Upper lobe of right lung (tissue), 1 donor: ENCODE data around the gene RPS27A. TPM values are rescaled to one million over a fixed set of nuclear protein-coding genes. Genes with fewer than 3 reads are reported as not detected.

Experiments used
- ATAC-seq: fragments of 200-7000 bp; cut with Tn5 transposase; one replicate; pipeline ENCODE4 v1.9.1; 2020; ENCODE audit warnings: mild to moderate bottlenecking, moderate library complexity
- DNase-seq: peaks from one replicate; pipeline ENCODE4 v3.0.0-alpha.2; 2020
- H3K27ac ChIP-seq: fragments of 200-600 bp; one replicate; pipeline ENCODE4 v1.8.0; 2022
- H3K27me3 ChIP-seq: fragments of 200-600 bp; one replicate; pipeline ENCODE4 v1.8.0; 2022; ENCODE audit warnings: mild to moderate bottlenecking
- H3K36me3 ChIP-seq: fragments of 200-600 bp; one replicate; pipeline ENCODE4 v1.8.0; 2022
- H3K4me1 ChIP-seq: fragments of 200-600 bp; one replicate; pipeline ENCODE4 v1.8.0; 2022
- H3K4me3 ChIP-seq: fragments of 200-600 bp; one replicate; pipeline ENCODE4 v1.8.0; 2022; ENCODE audit warnings: mild to moderate bottlenecking
- H3K9me3 ChIP-seq: fragments of 200-600 bp; one replicate; pipeline ENCODE4 v1.8.0; 2022
- intact Hi-C: fragments of 100-400 bp; cut with DNase I; formaldehyde crosslinking; loops from one replicate; pipeline ENCODE4 v1.11.0; 2022
- total RNA-seq: library from RNA; stranded (reverse); fragmentation: NEBNext Ultra II Directional; extraction: Animal tissue kit (Norgen Biotek cat#: 25700); gene quantifications from one replicate; pipeline ENCODE4 v1.2.1, GENCODE V29; 2021
- TF ChIP-seq, protein P1 (sequence below): fragments of 200-600 bp; IDR thresholded peaks from one replicate; pipeline ENCODE4 v1.8.0; 2022; ENCODE audit warnings: antibody characterized with exemption
- donor health status: DM: no; HTN: yes; CAD: no; lungs with severe emphysema.

RPS27A gene
- total RNA-seq, 1 donor from 2014 or later: 706 TPM

DNA sequence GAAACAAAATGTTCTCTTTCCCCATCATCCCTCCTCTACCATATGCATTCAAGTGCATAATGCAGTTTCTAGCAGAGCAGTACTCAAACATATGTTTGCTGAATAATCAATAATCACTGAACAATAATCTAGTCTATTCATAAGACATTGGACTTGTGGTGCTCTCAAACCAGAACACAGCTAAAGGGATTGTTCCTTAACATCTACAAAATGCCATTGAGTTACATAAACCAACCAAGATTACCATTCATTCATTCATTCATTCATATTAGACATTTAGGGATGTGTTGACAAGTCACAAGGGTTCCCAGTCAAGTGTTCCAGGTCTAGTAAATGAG lies 4.3 kb upstream of the RPS27A start:
- intact Hi-C loops: no loop called here
- Histone ChIP-seq H3K9me3 (no peaks in the 10 kb centered on the region), H3K27ac (peak overlapping the region; percentile 63), H3K36me3 (no peaks in the 10 kb centered on the region), H3K4me1 (peaks cover 15% of the 10 kb centered on the region), H3K27me3 (no peaks in the 10 kb centered on the region), H3K4me3 (no peak overlapping the region)
- DNase-seq (no peak), ATAC-seq (no peak)
- TF ChIP-seq, protein P1, sequence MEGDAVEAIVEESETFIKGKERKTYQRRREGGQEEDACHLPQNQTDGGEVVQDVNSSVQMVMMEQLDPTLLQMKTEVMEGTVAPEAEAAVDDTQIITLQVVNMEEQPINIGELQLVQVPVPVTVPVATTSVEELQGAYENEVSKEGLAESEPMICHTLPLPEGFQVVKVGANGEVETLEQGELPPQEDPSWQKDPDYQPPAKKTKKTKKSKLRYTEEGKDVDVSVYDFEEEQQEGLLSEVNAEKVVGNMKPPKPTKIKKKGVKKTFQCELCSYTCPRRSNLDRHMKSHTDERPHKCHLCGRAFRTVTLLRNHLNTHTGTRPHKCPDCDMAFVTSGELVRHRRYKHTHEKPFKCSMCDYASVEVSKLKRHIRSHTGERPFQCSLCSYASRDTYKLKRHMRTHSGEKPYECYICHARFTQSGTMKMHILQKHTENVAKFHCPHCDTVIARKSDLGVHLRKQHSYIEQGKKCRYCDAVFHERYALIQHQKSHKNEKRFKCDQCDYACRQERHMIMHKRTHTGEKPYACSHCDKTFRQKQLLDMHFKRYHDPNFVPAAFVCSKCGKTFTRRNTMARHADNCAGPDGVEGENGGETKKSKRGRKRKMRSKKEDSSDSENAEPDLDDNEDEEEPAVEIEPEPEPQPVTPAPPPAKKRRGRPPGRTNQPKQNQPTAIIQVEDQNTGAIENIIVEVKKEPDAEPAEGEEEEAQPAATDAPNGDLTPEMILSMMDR: no peak

DNA sequence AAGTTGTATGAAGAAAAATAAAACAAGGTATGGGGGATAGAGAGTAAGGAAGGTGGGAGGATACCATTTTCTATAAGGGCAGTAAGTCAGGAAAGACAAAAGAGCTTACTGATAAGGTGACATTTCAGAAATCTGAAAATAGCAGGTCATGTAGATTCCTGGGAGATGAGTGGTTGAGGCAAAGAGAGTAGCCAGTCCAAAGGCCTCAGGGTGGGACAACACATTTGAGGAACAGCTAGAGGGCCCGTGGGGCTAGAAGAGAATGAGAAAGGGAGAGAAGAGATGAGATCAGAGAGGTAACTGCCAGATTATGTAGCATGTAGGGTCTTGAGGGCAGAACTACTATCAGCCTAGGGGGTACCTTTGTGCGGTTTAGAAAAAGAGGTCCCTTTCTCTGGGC lies 3.3 kb upstream of the RPS27A start:
- ATAC-seq: no peak
- no peak for DNase-seq
- Histone ChIP-seq H3K27me3 (no peaks in the 10 kb centered on the region), H3K27ac (no peak overlapping the region), H3K4me1 (peaks cover 23% of the 10 kb centered on the region), H3K4me3 (no peak overlapping the region), H3K9me3 (no peaks in the 10 kb centered on the region), H3K36me3 (peaks cover 6% of the 10 kb centered on the region)
- TF ChIP-seq, protein P1: no peak
- intact Hi-C loops: no loop called here

DNA sequence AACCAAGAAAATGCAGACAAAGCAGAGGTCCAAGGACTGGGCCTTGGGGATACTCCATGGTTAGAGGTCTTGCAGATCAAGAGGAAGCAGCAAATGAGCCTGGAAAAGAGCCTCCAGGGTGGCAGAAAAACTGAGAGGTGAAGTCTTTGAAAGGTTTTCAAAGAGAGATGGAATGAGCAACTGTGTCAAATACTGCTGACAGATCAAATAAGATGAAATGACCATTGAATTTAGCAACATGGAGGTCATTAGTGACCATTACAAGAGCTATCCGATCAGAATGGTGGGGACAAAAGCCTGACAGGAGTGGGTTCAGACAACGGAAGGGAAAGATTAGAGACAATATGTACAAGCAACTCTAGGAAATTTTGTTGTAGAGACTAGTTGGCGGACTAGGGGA lies 1.9 kb upstream of the RPS27A start:
- Histone ChIP-seq H3K27ac (no peak overlapping the region), H3K4me1 (peaks cover 30% of the 10 kb centered on the region), H3K4me3 (no peak overlapping the region), H3K36me3 (peaks cover 20% of the 10 kb centered on the region), H3K27me3 (no peaks in the 10 kb centered on the region), H3K9me3 (no peaks in the 10 kb centered on the region)
- TF ChIP-seq, protein P1: no peak
- DNase-seq (no peak), ATAC-seq (no peak)
- intact Hi-C loops: no loop called here

DNA sequence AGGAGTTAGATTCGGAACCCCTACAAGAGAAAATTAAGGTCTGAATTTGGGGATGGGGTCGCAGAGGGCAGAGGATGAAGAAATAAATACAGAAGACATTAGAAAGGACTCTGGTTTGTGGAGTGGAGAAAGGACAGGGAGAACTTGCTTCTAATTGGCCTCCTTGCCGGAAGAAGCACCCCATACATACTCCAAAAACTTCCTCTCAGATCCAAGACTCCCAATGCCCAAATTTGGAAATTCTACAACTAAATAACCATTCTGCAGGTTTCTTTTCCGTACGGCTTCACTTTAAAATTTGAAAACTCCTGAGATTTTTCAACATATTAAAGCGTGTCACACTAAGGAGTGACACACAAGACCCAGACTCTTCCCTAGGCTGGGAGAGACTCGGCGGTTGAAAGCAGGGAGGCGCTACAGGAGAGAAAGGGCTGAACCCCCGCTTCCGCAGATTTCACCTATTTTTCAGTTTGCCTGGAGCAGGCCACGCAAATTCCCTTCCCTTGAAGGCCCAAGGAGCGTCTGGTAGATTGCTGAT lies 873 bp upstream of the RPS27A start:
- TF ChIP-seq, protein P1: no peak
- ATAC-seq: peak; percentile 12
- peaks cover 30% of the 10 kb centered on the region for H3K36me3 ChIP-seq
- H3K9me3 ChIP-seq: no peaks in the 10 kb centered on the region
- H3K27ac ChIP-seq: peak overlapping the region; percentile 96
- intact Hi-C loops: no loop called here
- H3K27me3 ChIP-seq: no peaks in the 10 kb centered on the region
- DNase-seq: no peak
- H3K4me3 ChIP-seq: peak overlapping the region; percentile 80
- peaks cover 30% of the 10 kb centered on the region for H3K4me1 ChIP-seq

DNA sequence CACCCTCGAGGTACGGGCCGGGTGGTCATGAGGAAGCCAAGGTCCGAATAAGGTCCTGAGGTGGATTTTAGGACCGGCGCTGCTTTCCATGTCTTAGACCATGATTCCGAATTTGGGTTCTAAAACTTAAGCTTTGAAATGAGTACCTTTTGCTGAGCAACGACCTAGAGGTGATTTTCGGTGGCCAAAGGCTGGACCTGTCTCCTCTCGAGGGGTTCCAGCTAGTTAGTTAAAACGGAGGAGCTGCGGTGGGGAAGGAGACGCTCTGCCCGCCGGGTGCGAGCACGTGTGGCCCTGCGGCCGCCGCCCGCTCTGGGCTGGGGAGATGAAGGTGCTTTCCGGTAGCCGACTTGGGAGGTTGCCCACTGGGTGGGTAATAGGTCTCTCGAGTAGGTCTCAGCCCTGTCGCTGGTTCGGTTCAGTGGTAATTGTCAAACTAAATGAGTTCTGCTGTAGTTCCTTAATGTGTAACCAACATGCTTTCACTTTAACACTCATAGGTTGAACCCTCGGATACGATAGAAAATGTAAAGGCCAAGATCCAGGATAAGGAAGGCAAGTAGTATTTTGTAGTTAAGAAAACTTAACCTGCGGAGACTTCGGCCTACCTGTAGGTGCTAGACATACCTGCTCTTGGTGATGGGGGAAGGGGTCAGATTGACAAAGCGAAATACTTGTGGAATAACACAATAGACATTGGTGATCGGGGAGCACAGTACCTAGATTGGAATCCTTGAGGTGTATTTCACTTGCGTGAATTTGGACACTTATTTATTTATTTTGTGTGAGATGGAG lies 572 bp downstream of the RPS27A start:
- ATAC-seq (peak; percentile 43), DNase-seq (peak; percentile 79)
- TF ChIP-seq, protein P1: no peak
- no peaks in the 10 kb centered on the region for H3K27me3 ChIP-seq
- H3K27ac ChIP-seq: peak overlapping the region; percentile 96
- peaks cover 29% of the 10 kb centered on the region for H3K4me1 ChIP-seq
- no peaks in the 10 kb centered on the region for H3K9me3 ChIP-seq
- peaks cover 45% of the 10 kb centered on the region for H3K36me3 ChIP-seq
- peak overlapping the region; percentile 80 for H3K4me3 ChIP-seq
- intact Hi-C loops: no loop called here

DNA sequence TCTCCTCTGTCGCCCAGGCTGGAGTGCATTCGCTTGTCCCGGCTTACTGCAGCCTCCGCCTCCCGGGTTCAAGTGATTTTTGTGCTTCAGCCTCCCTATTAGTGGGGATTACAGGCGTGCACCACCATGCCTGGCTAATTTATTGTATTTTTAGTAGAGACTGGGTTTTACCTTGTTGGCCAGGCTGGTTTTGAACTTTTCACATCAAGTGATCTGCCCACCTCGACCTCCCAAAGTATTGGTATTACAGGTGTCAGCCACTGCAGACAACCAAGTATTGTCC lies 1.1 kb downstream of the RPS27A start:
- Histone ChIP-seq H3K27me3 (no peaks in the 10 kb centered on the region), H3K9me3 (no peaks in the 10 kb centered on the region), H3K36me3 (peaks cover 48% of the 10 kb centered on the region), H3K4me1 (peaks cover 24% of the 10 kb centered on the region), H3K4me3 (peak overlapping the region; percentile 80), H3K27ac (peak overlapping the region; percentile 96)
- DNase-seq: no peak
- intact Hi-C loops: no loop called here
- TF ChIP-seq, protein P1: no peak
- no peak for ATAC-seq
